NCI-H2081 (cell line): ENCODE measurements around the gene PPP3CA.

Experiments
- DNase-seq, 2 experiments: peaks; one replicate each; lab custom pipeline; 2025; lab: John Stamatoyannopoulos, UW

Gene PPP3CA

DNA sequence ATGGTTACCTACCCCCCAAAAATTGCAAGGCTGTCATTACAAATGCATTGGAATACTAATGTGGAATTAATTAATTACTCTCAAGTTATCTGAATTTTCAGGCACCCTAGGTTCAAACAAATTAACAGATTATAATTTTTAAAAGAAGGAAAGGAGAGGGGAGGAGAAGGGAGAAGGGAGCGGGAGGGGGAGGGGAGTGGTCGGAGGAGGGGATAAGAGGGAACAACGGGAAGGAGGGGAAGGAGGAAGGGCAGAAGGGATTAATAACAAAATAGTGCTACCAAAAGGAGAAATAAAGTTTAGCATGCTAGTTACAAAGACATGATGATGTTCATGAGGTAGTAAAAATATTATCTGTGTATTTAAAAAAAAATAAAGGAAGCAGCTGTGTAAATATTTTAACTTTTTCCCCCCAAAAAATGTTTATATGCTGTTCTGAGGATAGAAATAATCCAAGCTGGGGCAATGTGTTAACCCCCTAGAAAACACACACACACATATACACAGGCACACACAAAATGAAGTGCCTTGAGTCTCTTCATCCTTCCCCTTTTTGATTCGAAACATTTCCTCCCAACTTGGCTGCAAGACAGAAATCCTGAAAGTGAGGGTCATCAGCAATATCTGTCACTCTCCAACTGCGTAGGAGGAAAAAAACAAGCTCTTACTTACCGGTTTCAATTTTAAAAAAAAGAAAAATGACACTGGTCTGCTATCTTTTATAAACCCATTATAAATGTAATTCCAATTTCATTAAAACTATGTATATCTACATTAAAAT is 58.8 kb downstream of the PPP3CA start:
- no peak for DNase-seq

DNA sequence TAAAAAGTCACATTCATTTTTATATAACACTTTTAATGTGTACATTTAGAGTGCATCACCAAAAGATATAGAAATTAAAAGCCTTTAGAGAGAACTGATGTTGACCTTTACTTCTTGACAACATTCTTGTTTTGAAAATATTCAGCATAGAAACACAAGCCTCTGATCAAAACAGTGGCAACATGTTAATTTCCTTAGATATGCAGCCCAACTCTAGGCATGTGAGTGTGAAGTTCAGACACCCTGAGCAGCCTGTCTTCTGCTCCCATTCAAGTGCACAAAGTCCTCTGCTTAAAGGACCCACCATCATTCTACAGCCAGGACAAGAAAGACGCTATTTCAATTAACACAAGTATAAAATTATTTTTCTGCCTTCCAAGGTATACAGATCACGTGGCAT is 60.0 kb downstream of the PPP3CA start:
- DNase-seq = no peak

DNA sequence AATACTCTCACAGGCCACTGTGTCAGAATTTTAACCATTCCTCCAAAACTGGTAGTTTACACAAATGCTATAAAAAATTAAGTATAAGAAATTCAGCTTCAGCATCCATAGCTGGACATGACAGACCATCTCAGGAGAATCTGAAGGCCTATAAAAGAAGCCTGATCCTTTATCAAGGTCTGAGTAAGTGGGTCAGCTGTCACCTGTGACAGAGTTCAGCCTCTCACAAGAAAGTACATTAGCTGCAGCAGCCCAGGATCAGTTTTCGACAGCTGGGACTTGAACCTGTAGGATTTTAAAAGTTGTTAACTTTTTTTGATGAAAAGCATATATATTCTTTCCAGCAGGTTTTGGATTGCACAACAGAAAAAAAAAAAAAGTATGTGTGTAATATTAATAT is 60.7 kb downstream of the PPP3CA start:
- no peak for DNase-seq

DNA sequence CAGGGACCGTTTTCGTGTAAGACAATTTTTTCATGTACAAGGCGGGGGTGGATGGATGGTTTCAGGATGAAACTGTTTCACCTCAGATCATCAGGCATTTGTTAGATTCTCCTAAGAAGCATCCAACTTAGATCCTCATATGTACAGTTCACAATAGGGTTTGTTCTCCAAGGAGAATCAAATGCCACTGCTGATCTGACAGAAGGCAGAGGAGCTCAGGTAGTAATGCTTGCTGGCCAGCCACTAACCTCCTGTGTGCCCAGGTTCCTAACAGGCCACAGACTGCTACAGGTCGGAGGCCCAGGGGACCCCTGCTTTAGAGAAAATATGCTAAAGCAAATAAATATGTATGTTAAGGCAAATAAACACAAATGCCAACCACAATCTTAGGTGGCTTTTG is 61.3 kb downstream of the PPP3CA start:
- DNase-seq = no peak

DNA sequence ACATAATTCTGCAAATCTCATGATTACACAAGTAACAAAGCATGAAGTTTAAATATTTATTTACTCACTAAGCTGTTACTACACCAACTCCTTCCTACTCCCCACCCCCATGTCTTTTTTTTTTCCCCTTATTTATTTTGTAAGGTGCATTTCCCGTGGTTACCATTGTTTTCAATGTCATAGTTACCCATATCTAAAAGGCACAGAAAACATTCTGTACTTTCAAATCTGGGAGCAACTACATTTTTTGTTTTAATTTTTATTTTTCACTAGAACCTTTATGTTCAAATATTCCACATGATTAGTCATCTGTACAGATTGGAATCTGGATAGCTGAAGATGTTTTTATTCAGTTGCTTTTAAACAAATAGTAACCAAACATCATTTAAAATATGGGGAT is 62.8 kb downstream of the PPP3CA start:
- no peak for DNase-seq

DNA sequence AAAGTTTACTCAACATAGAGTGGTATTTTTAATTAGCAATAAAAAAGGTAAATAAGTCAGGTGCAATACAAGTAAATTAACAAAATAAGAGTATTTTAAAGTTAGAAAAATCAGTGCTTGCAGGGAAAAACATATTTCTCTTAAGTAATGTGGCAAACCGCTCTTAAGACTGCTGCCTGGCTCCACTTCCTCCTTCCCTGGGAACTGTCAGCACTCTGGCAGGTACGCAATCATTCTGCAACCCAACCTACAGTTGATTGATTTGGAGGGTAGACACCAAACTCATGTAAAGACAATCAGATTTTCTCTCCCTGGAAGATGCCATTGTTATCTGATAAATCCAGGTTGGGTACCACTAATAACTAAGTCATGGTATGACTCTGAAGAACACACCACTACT is 63.9 kb downstream of the PPP3CA start:
- DNase-seq = no peak

DNA sequence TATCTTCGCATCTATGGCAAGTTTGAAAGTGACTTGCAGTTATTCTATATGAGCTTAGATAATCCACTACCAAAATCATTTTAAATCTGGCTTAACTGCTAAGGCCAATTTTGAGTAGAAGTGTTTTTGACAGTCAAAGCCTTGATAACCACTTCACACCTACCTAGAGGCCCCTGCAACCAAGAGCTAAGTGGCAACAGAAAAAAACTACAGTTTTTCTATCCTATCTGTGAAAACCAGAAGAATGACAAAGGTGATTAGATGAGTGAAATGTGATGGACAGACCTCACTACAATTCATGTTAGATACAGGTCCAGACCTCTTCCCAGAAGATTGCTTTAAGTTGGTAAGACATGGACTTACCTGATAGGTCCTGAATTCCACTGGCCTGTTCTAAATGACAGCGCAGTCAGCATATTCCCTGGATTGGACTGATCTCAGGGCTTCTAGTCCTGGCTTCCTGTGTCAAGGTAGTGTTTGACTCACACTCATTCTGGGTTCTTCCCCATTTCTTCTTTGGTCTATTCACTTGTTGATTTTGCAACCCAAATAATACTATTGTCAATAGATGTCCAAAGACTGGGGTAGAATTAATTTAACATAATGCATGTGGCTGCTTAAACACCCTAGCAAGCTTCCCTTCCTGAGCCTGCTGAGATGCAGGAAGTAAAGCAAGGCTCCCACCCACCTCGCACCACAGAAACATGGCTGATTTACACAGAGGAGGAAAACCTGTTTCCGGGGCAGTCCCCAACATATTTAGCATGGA is 65.1 kb downstream of the PPP3CA start:
- no peak for DNase-seq

DNA sequence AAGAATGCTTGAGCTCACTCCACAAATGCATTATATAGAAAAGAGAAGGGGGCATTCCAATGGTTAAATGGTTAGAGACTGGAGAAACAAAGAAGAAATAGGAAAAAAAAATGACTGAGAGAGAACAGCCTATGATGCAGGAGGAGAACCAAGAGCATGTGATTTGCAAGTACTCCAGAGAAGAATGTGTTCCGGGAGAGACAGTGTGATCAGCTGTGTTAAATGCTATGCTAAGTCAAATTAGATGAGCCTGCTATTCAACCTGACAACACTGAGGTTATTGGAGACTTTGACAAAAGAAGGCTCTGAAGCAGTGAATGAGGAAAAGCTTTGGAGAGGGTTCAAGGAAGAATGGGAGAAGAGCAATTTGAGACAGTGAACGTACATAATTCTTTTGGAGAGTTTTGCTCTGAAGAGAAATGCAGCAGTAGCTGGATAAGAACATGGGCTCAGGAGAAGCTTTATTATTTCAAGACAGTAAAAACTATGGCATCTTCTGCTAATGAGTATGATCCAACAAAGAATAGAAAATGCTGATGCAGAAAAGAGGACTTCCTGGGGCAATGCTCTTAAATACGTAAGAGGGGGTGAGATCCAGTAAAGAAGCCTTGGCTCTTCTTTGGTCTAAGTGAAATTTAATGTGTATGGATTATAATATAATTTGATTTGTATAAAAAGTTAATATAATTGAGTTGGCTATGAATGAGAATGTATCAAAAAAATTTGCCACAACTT is 66.3 kb downstream of the PPP3CA start:
- no peak for DNase-seq

DNA sequence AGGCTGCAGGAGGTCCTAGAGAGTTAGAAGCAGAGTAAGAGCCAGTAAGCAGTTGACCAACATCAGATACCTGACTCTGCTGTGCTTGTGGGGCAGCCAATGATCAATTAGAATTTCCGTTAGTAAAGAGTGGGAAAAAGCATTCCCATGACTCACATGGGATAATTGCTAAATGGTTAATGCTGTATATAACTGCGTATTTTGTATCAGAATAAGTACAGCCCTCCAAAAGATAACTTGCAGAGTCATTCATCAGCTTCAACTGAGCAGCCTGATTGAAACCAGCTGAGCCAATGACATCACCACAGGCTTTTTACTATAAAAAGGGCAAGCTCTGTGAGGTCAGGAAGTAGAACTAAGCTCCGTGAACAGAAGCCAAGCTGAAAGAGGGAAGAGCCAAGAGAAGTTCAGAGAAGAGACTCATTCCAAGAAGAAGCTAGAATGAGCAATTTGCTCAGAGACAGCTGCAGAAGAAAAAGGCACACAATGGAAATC is 67.9 kb downstream of the PPP3CA start:
- no peak for DNase-seq

DNA sequence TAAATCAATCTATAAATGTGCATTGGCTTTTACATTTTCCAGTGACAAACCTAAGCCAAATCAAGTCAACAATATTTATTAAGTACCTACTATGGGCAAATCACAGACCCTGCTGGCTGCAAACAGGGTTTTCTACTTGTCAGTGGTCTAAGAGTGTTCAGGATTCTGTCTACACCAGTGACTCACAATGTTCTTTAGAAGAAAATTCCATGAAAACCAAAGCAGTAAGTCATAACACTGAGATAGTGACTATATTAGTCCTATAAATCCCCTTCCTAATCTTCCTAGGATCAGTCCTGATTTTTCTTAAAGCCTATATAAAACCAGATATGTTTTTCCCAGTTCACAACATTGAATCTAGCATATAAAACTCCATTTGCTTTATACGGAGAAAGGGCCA is 69.7 kb downstream of the PPP3CA start:
- DNase-seq = no peak

DNA sequence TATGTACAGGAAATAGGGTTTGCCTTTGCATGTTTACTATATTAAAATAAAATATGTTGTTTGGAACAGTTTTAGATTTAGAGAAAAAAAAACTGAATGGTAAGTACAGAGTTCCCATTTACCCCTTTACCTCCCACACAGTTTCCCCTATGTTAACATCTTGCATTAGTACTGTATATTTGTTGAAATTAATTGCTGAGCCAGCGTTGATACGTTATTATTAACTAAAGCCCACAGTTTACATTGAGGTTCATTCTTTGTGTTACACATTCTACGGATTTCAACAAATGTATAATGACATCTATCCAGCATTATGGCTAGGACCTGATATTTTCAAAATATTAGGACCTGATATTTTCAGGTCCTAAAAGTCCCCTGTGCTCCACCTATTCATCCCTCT is 70.7 kb downstream of the PPP3CA start:
- no peak for DNase-seq

DNA sequence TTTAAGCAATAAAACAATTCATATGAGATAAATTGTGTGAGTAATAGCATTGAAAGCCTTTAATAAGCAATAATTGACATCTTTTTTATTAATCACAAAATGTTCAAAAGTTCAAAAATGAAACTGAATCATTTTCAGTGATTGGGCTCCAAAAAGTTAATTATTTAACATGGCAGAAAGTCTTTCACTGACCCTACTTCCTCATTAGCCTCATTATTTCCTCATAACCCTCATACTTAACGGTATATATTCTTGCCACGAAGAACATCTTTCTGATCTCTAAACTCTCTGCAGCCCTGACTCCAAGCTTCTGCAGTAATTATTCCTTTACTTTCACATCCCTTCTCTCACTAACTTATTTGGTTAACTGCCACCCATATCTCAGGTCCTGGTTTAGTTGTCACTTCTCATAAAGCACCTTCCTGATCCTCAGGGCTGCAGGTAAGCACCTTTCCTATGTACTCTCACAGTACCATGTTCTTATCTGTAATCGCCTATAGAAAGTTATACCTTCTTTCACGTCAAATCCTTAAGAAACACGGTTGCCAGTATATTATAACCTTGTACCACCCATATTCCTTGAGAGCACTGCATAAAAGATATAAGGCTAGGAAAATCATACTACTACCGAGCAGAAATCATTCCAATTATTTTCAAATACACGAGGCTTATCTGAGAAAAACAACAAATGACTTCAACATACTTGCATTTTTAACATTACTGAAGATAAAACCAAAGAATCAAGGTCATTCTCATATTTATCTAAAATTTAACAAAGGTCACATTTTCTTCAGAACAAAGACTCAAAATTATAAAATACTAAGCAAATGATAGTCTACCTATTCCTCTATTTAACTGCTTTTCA is 72.2 kb downstream of the PPP3CA start:
- DNase-seq = no peak

DNA sequence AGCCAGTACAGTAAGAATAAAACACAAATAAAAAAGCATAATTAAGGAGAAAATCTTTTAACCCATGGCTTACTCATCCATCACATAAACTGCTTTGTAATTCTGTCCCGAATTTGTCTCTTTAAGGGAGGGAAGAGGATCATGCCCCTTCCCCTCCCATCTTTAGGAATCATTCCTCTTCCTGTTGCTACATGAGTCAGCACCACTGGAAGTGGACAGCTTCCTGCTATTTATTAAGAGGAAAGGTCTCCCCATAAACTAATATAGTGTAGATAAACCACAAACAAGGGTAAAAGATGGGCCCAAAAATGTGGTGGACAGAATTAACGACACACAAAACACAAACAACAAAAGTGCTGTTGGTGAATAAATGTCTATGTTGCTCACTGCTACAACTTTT is 75.8 kb downstream of the PPP3CA start:
- no peak for DNase-seq

DNA sequence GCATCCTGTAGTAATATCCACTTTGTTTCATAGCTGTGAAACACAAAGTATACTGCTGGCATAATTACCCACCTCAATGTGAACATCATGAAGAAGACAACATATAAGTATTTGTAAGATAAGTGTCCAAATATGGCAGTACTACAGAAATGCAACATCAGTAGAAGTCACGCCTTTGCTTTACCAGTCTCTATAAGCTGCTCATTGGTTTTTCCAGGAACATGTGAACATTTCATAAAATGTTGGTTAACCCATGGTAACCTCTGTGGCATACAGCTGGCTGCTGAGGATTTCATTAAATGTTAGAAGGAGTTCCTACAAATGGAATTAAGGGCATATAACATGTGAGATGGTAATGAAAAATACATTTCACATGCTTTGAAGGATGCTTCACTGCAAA is 77.6 kb downstream of the PPP3CA start:
- no peak for DNase-seq

DNA sequence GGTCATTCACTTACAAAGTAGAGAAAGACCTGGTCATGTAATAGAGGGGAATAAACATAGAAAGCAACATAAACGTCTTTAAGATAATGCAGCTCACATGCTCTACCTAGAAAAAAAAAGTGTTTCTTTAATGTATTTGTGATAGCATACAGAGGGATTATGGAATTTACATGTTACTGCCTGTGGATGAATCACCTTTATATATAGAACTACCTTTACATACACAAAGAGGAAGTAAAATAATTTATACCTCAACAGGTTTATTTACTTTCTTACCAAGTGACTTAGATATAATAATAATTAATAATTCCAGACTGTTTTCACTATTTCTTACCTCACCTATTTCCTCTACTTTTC is 81.5 kb downstream of the PPP3CA start:
- no peak for DNase-seq

DNA sequence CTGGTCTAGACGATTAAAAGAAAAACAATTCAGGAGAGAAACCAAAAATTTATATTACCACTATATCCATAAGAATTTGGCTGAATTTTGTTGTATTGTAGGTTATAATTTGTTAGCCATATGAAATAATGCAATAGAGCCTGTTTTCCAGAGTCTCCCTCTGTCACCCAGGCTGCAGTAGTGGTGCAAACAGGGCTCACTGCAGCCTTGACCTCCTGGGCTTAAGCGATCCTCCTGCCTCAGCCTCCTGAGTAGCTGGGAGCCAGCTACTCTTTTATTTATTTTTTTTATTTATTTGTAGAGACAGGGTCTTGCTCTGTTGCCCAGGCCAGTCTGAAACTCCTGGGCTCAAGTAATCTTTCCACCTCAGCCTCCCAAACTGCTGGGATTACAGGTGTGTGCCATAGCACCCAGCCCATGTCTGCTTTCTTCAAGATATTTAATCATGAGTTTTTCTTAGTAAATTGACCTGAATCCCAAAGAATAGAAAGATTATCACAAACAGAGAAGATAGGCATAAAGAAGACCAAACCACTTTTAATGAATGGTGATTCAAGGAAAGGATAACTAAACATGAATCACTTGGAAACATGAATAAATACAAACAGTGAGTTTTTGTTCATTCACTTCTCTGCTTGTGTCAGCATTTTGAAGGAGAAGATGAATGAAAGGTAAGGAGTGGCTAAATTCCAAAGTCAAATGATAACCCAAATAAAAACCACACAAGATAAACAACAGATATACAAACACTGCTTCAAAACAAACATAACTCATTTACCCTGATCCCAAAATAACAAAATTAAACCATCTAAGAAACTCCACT is 82.1 kb downstream of the PPP3CA start:
- no peak for DNase-seq

DNA sequence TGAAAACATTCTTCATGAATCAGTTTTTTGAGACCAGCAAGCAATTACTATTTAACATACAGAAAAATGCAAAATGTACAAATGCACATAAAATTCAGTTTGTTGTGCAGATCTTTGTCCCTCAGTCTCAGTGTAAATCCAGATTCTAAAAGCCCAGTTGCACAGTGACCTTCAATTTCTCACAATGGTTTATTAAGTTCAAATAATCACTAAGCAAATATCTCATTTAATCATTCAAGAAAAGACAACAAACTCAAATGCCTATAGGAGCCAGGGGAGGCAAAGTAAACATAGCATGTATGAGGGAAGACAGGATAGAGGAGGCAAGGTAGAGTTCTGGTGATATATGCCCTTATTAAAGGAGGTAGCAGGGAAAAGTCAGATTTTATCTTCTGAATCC is 82.8 kb downstream of the PPP3CA start:
- no peak for DNase-seq

DNA sequence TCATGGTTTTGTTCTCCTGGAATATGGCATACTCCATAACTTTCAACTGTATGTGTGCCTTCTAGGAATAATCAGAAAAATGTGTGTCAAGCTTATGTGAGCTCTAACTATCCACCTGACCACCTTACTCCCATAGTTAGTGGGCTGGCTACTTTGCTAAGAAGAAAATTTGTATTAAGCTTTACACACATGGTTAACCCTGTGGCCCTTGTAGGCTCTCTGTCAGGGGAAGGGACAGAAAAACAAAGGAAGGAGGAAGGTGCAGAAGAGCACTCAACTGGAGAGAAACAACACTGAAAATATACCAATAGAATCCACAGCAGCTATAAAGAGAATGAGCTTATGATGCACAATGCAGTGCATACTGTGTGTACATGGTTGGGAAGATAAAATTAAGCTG is 84.6 kb downstream of the PPP3CA start:
- DNase-seq = no peak

DNA sequence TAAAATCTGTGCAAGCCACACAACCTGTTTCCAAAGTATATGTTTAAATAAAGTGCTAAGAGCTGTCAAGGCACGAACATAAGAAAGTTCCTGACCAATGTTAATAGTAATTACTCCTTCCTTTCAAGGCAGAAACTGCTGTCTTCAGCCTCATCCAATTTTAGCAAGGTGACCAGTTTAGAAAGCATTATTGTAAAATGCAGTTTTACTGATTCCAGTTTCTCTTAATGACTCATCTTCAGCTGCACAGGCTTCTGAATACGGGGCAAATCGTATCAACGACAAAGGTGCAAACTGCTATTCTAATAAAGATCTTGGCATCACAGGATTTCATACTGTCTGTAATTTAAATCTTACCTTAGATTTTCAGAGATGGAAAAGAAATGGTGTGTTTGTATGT is 87.5 kb downstream of the PPP3CA start:
- no peak for DNase-seq

DNA sequence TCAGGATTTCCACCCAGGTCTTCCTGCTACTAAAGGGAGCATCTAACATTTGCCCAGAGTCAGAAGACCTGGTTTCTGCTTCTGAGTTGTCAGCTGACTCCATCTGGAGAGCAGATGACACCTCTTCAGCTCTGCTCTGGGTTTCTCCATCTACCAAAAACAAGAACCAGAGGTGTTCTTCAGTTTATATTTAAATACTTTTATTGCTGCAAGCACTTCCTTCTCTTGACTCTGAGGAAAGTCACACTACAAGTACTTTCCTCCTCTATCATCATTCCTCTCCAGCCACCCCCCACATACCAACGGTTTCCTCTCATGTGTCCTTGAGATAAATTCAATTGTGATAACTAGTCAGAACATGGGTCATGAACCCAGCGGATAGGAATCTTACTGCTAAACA is 88.4 kb downstream of the PPP3CA start:
- no peak for DNase-seq

DNA sequence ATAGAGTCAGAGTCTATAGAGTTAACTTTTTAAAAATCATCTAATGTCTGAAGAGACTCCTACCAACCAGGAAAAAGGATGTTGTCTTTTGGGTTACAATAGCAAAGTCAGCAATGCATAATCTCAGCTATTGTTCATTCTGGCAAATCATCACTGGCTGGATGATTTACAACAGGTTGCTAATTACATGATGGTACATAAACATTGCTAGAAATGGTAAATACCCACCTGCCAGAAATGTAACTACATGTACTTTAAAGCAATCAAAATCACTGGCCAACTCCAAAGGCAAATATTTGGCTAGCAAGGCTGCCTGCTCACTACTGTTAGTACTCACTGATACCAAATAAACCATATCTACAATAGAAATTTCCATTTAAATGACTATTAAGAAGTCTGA is 91.1 kb downstream of the PPP3CA start:
- peak; percentile 82 to 97 for DNase-seq
